Measurements from ENCODE around the gene TAS2R60. TPM values are rescaled to one million over a fixed set of nuclear protein-coding genes. Genes with fewer than 3 reads are reported as not detected.

The TAS2R60 gene
- total and polyA plus RNA-seq, 2 of the 8 experiments (the other 6 are each of a cell fraction or from before 2014, with no cell fraction given), result 0.15 to 0.32 TPM

- TF ChIP-seq KDM5A (IDR thresholded peaks at IDR 0.05; ENCODE audit: low read length) (no peak), MAX (IDR thresholded peaks at IDR 0.05) (no peak), CHD2 (IDR thresholded peaks at IDR 0.05; ENCODE audit: low read length) (no peak), JUN (IDR thresholded peaks at IDR 0.05; ENCODE audit: low read depth, low read length) (no peak), GTF2F1 (IDR thresholded peaks at IDR 0.05; ENCODE audit: borderline replicate concordance, low read depth, low read length) (no peak), SIRT6 (IDR thresholded peaks at IDR 0.05; ENCODE audit: low read length) (no peak)
Observed at GRCh38 chr7:143492799-143493739, 49.8 kb downstream of the TAS2R60 start (continued).
